IMR-90 (cell line): ENCODE results near the gene PLCG2. TPM values are rescaled to one million over a fixed set of nuclear protein-coding genes. Genes with fewer than 3 reads are reported as not detected.

ENCODE experiments used
- ATAC-seq: fragments of 200-7000 bp; cut with Tn5 transposase; 2 replicates; pipeline ENCODE4 v1.9.1; 2020; ENCODE audit warnings: low read depth, mild to moderate bottlenecking, moderate library complexity
- BruUV-seq: library from RNA; stranded (reverse); fragments of 400-500 nt; replicated peaks from 2 replicates; lab custom pipeline; 2021; lab: Mats Ljungman, UMichigan
- CTCF ChIA-PET: fragments of 300-600 bp; formaldehyde crosslinking; extraction: SDS; loops from one replicate; lab custom pipeline; 2021; ENCODE audit warnings: antibody characterized with exemption; lab: Yijun Ruan, JAX
- POLR2A ChIA-PET: fragments of 300-600 bp; sonication (Branson Sonifier 250); formaldehyde crosslinking; loops from one replicate; lab custom pipeline; 2022; ENCODE audit warnings: antibody characterized with exemption; ENCODE audit not compliant: unreplicated experiment; lab: Charles Lee
- DNase-seq: peaks from one replicate; pipeline ENCODE4 v3.0.0; 2013
- H2AFZ ChIP-seq: replicated peaks from 2 replicates; pipeline ENCODE3; 2013; ENCODE audit warnings: low read length, mild to moderate bottlenecking; ENCODE audit not compliant: poor library complexity
- H2AK5ac ChIP-seq: 2 replicates; pipeline ENCODE4 v1.6.1; 2013; ENCODE audit warnings: low read depth, low read length, inconsistent platforms
- H2AK9ac ChIP-seq: replicated peaks from 2 replicates; pipeline ENCODE3; 2013; ENCODE audit warnings: mild to moderate bottlenecking, low read depth, low read length, moderate library complexity; ENCODE audit not compliant: poor library complexity
- H2BK120ac ChIP-seq: 2 replicates; pipeline ENCODE4 v1.6.1; 2013; ENCODE audit warnings: low read depth, low read length, inconsistent platforms
- H2BK15ac ChIP-seq: 3 replicates; pipeline ENCODE4 v1.6.1; 2013; ENCODE audit warnings: low read depth, low read length, inconsistent platforms
- H2BK20ac ChIP-seq: 2 replicates; pipeline ENCODE4 v1.6.1; 2013; ENCODE audit warnings: low read depth, mild to moderate bottlenecking, inconsistent platforms, low read length, moderate library complexity
- H2BK5ac ChIP-seq: 2 replicates; pipeline ENCODE4 v1.6.1; 2013; ENCODE audit warnings: mild to moderate bottlenecking, low read depth, low read length, inconsistent platforms; ENCODE audit not compliant: poor library complexity, severe bottlenecking
- H3K14ac ChIP-seq: replicated peaks from 2 replicates; pipeline ENCODE4 v1.6.1; 2013; ENCODE audit warnings: low read depth, low read length, inconsistent platforms
- H3K18ac ChIP-seq: 2 replicates; pipeline ENCODE4 v1.6.1; 2013; ENCODE audit warnings: low read depth, low read length, control low read depth
- H3K23ac ChIP-seq: 2 replicates; pipeline ENCODE4 v1.6.1; 2013; ENCODE audit warnings: low read depth, low read length, inconsistent platforms
- H3K27ac ChIP-seq: 2 replicates; pipeline ENCODE4 v1.5.1; 2013; ENCODE audit warnings: mild to moderate bottlenecking, control low read depth, low read length; ENCODE audit not compliant: insufficient read depth
- H3K27me3 ChIP-seq: 2 replicates; pipeline ENCODE4 v1.6.1; 2013; ENCODE audit warnings: low read length; ENCODE audit not compliant: control insufficient read depth, insufficient read depth
- H3K36me3 ChIP-seq: 2 replicates; pipeline ENCODE4 v1.6.1; 2013; ENCODE audit warnings: low read length, mixed read lengths; ENCODE audit not compliant: control insufficient read depth, insufficient read depth
- H3K4ac ChIP-seq: 2 replicates; pipeline ENCODE4 v1.6.1; 2013; ENCODE audit warnings: low read depth, low read length, inconsistent platforms
- H3K4me1 ChIP-seq: 2 replicates; pipeline ENCODE4 v1.6.1; 2013; ENCODE audit warnings: low read length, mixed read lengths; ENCODE audit not compliant: control insufficient read depth, insufficient read depth
- H3K4me2 ChIP-seq: 2 replicates; pipeline ENCODE4 v1.6.1; 2013; ENCODE audit warnings: low read depth, mild to moderate bottlenecking, control low read depth, low read length, moderate library complexity
- H3K4me3 ChIP-seq: 2 replicates; pipeline ENCODE4 v1.5.1; 2013; ENCODE audit warnings: low read depth, mild to moderate bottlenecking, control low read depth, low read length, moderate library complexity; ENCODE audit not compliant: insufficient read depth
- H3K56ac ChIP-seq: 2 replicates; pipeline ENCODE4 v1.6.1; 2013; ENCODE audit warnings: low read length, inconsistent platforms; ENCODE audit not compliant: insufficient read depth; ENCODE audit errors: extremely low read depth
- H3K79me1 ChIP-seq, 2 experiments: 2 replicates each; pipeline ENCODE4 v1.6.1; 2013; ENCODE audit warnings: low read length in 2 of 2, inconsistent platforms in 1 of 2, low read depth in 1 of 2
- H3K9ac ChIP-seq: 2 replicates; pipeline ENCODE4 v1.6.1; 2013; ENCODE audit warnings: low read depth, low read length, control low read depth
- H3K9me1 ChIP-seq: 2 replicates; pipeline ENCODE4 v1.6.1; 2013; ENCODE audit warnings: low read length, inconsistent platforms; ENCODE audit not compliant: insufficient read depth
- H3K9me3 ChIP-seq: 2 replicates; pipeline ENCODE4 v1.6.1; 2013; ENCODE audit warnings: low read length; ENCODE audit not compliant: control insufficient read depth, insufficient read depth
- H4K20me1 ChIP-seq: 2 replicates; pipeline ENCODE4 v1.6.1; 2013; ENCODE audit warnings: low read length, inconsistent platforms; ENCODE audit not compliant: insufficient read depth
- H4K5ac ChIP-seq: 2 replicates; pipeline ENCODE4 v1.6.1; 2013; ENCODE audit warnings: mild to moderate bottlenecking, low read depth, low read length, control low read depth
- H4K8ac ChIP-seq, 2 experiments: 2 replicates each; pipeline ENCODE4 v1.6.1; 2013; ENCODE audit warnings: low read depth in 2 of 2, low read length in 2 of 2, control low read depth in 1 of 2, inconsistent platforms in 1 of 2
- H4K91ac ChIP-seq: 2 replicates; pipeline ENCODE4 v1.6.1; 2013; ENCODE audit warnings: low read depth, low read length, inconsistent platforms; ENCODE audit not compliant: insufficient read depth
- BHLHE40 ChIP-seq: fragments of 150-350 bp; IDR thresholded peaks from 2 replicates; pipeline ENCODE4 v1.6.1; 2016; ENCODE audit warnings: mild to moderate bottlenecking, low read depth, low read length
- CEBPB ChIP-seq: IDR thresholded peaks from 2 replicates; pipeline ENCODE4 v1.6.1; 2012; ENCODE audit warnings: low read depth, low read length, improper control_type of control experiment
- CHD1 ChIP-seq: IDR thresholded peaks from 2 replicates; pipeline ENCODE4 v1.6.1; 2012; ENCODE audit warnings: low read depth, low read length, improper control_type of control experiment
- CTCF ChIP-seq: conservative IDR thresholded peaks from 2 replicates; pipeline ENCODE4 v1.5.1; 2012; ENCODE audit warnings: mild to moderate bottlenecking, low read depth, low read length, improper control_type of control experiment
- ELK1 ChIP-seq: fragments of 150-350 bp; IDR thresholded peaks from 2 replicates; pipeline ENCODE4 v1.6.1; 2016; ENCODE audit warnings: low read depth, mild to moderate bottlenecking, low read length, moderate library complexity, borderline replicate concordance
- FOS ChIP-seq: fragments of 150-350 bp; IDR thresholded peaks from 2 replicates; pipeline ENCODE4 v1.6.1; 2016; ENCODE audit warnings: low read depth, low read length
- MAFK ChIP-seq: IDR thresholded peaks from 2 replicates; pipeline ENCODE4 v1.6.1; 2012; ENCODE audit warnings: low read depth, low read length, improper control_type of control experiment
- MXI1 ChIP-seq: IDR thresholded peaks from 2 replicates; pipeline ENCODE4 v1.6.1; 2012; ENCODE audit warnings: low read depth, mild to moderate bottlenecking, low read length, moderate library complexity, borderline replicate concordance
- NFE2L2 ChIP-seq: fragments of 150-350 bp; IDR thresholded peaks from 2 replicates; pipeline ENCODE4 v1.6.1; 2016; ENCODE audit warnings: low read depth, mild to moderate bottlenecking, low read length
- POLR2A ChIP-seq: IDR thresholded peaks from 2 replicates; pipeline ENCODE4 v1.6.1; 2012; ENCODE audit warnings: mild to moderate bottlenecking, low read depth, low read length
- RFX5 ChIP-seq: IDR thresholded peaks from 2 replicates; pipeline ENCODE4 v1.8.0; 2012; ENCODE audit warnings: low read depth, mild to moderate bottlenecking, low read length, moderate library complexity
- SMC3 ChIP-seq: fragments of 150-350 bp; IDR thresholded peaks from 2 replicates; pipeline ENCODE4 v1.6.1; 2016; ENCODE audit warnings: low read depth, mild to moderate bottlenecking, antibody characterized with exemption, low read length, moderate library complexity
- USF2 ChIP-seq: fragments of 150-350 bp; IDR thresholded peaks from 2 replicates; pipeline ENCODE4 v1.6.1; 2017; ENCODE audit warnings: mild to moderate bottlenecking, antibody characterized with exemption, low read length, low read depth
- WGBS, 2 experiments: methylation state at CpG; one replicate each; pipeline versions ENCODE4 v1.1.5 to v1.1.7; 2013; ENCODE audit warnings: missing lambda C conversion rate in 2 of 2; ENCODE audit not compliant: insufficient read length in 1 of 2; ENCODE audit errors: extremely low coverage in 2 of 2; 5-methylcytosine and 5-hydroxymethylcytosine counted together
- dilution Hi-C: fragments of 300-500 bp; cut with HindIII; formaldehyde crosslinking; loops from one replicate; pipeline ENCODE4 v1.14.3; 2018; ENCODE audit warnings: low sequenced_read_pairs; ENCODE audit not compliant: unreplicated experiment
- in situ Hi-C: fragments of 300-500 bp; cut with MboI; formaldehyde crosslinking; loops from 3 replicates; pipeline ENCODE4 v1.14.3; 2019; ENCODE audit warnings: low sequenced_read_pairs, inconsistent platforms, mixed read lengths
- intact Hi-C: fragments of 100-400 bp; cut with micrococcal nuclease; formaldehyde crosslinking; loops from 2 replicates; pipeline ENCODE4 v1.10.0; 2022
- polyA plus RNA-seq, 3 experiments: library from polyadenylated mRNA; depleted of rRNA; stranded (reverse); fragments of >200 nt; gene quantifications; 2 replicates each; pipeline ENCODE4 v1.2.3, GENCODE V29; 2012; ENCODE audit warnings: low replicate concordance in 1 of 3
- total RNA-seq: library from RNA; depleted of rRNA; stranded (reverse); fragments of >200 nt; gene quantifications from 2 replicates; pipeline ENCODE4 v1.2.3, GENCODE V29; 2012

PLCG2 gene
- total and polyA plus RNA-seq, 2 of the 4 experiments (the other 2 are of a cell fraction), result 0.14 to 0.18 TPM

- H2AK9ac ChIP-seq, result no peak overlapping the region
- no peaks in the 10 kb centered on the region for H4K20me1 ChIP-seq
- ChIA-PET CTCF (no interaction called here), POLR2A (no interaction called here)
- no peaks in the 10 kb centered on the region for H3K36me3 ChIP-seq
- in situ Hi-C loops (no loop called here), intact Hi-C loops (no loop called here), dilution Hi-C loops (no loop called here)
- H3K23ac ChIP-seq, result no peak overlapping the region
- no peak overlapping the region for H4K91ac ChIP-seq
- no peaks in the 10 kb centered on the region for H3K9me1 ChIP-seq
- ATAC-seq (no peak), DNase-seq (no peak)
- H4K8ac ChIP-seq, result no peak overlapping the region
- no peak overlapping the region for H3K14ac ChIP-seq
- H2BK15ac ChIP-seq, result no peak overlapping the region
- H2BK20ac ChIP-seq, result no peak overlapping the region
- H3K27me3 ChIP-seq, result peaks cover 11% of the 10 kb centered on the region
- no peak overlapping the region for H3K4ac ChIP-seq
- no peak overlapping the region for H3K56ac ChIP-seq
- BruUV-seq, result no TSS peak
- no peak overlapping the region for H2AFZ ChIP-seq
- H3K4me2 ChIP-seq, result no peak overlapping the region
- no peaks in the 10 kb centered on the region for H3K79me1 ChIP-seq
- no peaks in the 10 kb centered on the region for H3K4me1 ChIP-seq
- H2BK120ac ChIP-seq, result no peak overlapping the region
- TF ChIP-seq NFE2L2, result no peak
- TF ChIP-seq MAFK, result no peak
- TF ChIP-seq MXI1, result no peak
- TF ChIP-seq CHD1, result no peak
- no peak for TF ChIP-seq SMC3
- no peak for TF ChIP-seq USF2
- no peak for TF ChIP-seq RFX5
- no peak for TF ChIP-seq POLR2A
- TF ChIP-seq BHLHE40, result no peak
- TF ChIP-seq CEBPB, result no peak
- TF ChIP-seq CTCF, result no peak
- no peak for TF ChIP-seq ELK1
- no peak for TF ChIP-seq FOS
- no peak overlapping the region for H3K4me3 ChIP-seq
- no peak overlapping the region for H2AK5ac ChIP-seq
- H3K27ac ChIP-seq, result no peak overlapping the region
- 11% methylated on average over 6 of the region's 7 CpGs; no CpG with 5 or more reads in 1 of the 2 experiments for WGBS, 2 experiments
- no peak overlapping the region for H3K9ac ChIP-seq
- H2BK5ac ChIP-seq, result no peak overlapping the region
- H3K9me3 ChIP-seq, result no peaks in the 10 kb centered on the region
- no peak overlapping the region for H3K18ac ChIP-seq
- no peak overlapping the region for H4K5ac ChIP-seq
Measured at GRCh38 chr16:81861915-81862314, 82.8 kb downstream of the PLCG2 start.
